Measurements from ENCODE around the gene CYP26B1. TPM values are rescaled to one million over a fixed set of nuclear protein-coding genes. Genes with fewer than 3 reads are reported as not detected.

The CYP26B1 gene
- total and polyA plus RNA-seq, 4 donors = 0.47 to 1.8 (median 0.65) TPM

DNA sequence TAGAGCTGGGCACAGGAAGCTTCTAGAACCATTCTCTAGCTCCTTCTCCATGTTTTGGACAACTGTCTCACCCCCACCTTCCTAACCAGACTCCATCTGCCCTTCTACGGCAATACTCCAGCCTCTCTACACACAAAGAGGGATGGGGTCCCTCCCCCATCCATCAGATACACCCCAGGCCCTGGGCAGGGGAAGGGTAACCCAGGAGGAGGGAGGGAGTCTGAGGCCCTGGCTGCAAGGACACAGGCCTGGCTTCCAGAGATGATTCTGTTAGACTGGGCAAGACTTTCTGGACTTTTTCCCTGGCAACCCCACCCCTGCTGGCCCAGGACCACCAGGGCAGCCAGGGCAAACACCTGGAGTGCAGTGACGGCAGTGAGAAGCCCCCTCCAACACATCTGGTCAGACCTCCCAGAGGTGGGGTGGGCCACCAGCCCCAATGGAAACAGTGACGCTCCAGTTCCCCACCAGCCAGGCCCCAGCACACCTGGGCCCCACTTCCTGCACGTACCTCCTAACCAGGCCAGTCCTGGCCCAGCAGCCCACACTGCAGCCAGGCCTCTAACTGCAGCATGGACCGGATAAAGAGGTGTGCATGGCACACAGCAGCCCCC, 6.5 kb downstream of the CYP26B1 start:
- no peak overlapping the region for H3K27ac ChIP-seq (ENCODE audit: low read depth in 1 of 2, low read length in 2 of 2)
- no peaks in the 10 kb centered on the region for H3K36me3 ChIP-seq (ENCODE audit: control insufficient read depth in 4 of 4, insufficient read depth in 3 of 4, low read depth in 1 of 4, low read length in 3 of 4)
- 95% methylated on average over 5 of the region's 5 CpGs for WGBS
- H3K4me1 ChIP-seq (ENCODE audit: control insufficient read depth in 4 of 4, insufficient read depth in 4 of 4, low read length in 3 of 4) = peaks cover 22 to 44% (median 26%) of the 10 kb centered on the region in 4 donors
- H3K9me3 ChIP-seq (ENCODE audit: control insufficient read depth in 4 of 4, low read length in 3 of 4) = no peaks in the 10 kb centered on the region
- no peak overlapping the region for H3K4me3 ChIP-seq (ENCODE audit: low read depth in 1 of 3, low read length in 3 of 3)
- H3K27me3 ChIP-seq (ENCODE audit: control insufficient read depth in 4 of 4, insufficient read depth in 4 of 4, low read length in 3 of 4) = peaks cover 0 to 8% (median under 1%) of the 10 kb centered on the region in 4 donors
- no peak overlapping the region for H3K9ac ChIP-seq (ENCODE audit: low read depth in 1 of 2, low read length in 2 of 2)
- TF ChIP-seq JUND (IDR thresholded peaks at IDR 0.05) = no peak
- no peak for TF ChIP-seq GABPA (IDR thresholded peaks at IDR 0.05 in 1 of 2, conservative IDR thresholded peaks at IDR 0.05 in 1 of 2)
- TF ChIP-seq, protein P1, sequence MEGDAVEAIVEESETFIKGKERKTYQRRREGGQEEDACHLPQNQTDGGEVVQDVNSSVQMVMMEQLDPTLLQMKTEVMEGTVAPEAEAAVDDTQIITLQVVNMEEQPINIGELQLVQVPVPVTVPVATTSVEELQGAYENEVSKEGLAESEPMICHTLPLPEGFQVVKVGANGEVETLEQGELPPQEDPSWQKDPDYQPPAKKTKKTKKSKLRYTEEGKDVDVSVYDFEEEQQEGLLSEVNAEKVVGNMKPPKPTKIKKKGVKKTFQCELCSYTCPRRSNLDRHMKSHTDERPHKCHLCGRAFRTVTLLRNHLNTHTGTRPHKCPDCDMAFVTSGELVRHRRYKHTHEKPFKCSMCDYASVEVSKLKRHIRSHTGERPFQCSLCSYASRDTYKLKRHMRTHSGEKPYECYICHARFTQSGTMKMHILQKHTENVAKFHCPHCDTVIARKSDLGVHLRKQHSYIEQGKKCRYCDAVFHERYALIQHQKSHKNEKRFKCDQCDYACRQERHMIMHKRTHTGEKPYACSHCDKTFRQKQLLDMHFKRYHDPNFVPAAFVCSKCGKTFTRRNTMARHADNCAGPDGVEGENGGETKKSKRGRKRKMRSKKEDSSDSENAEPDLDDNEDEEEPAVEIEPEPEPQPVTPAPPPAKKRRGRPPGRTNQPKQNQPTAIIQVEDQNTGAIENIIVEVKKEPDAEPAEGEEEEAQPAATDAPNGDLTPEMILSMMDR (IDR thresholded peaks at IDR 0.05; ENCODE audit: low read depth, low read length, missing input control) = no peak
- TF ChIP-seq RAD21 (IDR thresholded peaks at IDR 0.05) = no peak
- no peak for DNase-seq (ENCODE audit: low spot score)

GRCh38 chr2:72140621-72140960, 7.1 kb downstream of the CYP26B1 start:
- Histone ChIP-seq H3K4me1 (ENCODE audit: control insufficient read depth in 4 of 4, insufficient read depth in 4 of 4, low read length in 3 of 4) (peaks cover 20 to 39% (median 26%) of the 10 kb centered on the region in 4 donors), H3K36me3 (ENCODE audit: control insufficient read depth in 4 of 4, insufficient read depth in 3 of 4, low read depth in 1 of 4, low read length in 3 of 4) (no peaks in the 10 kb centered on the region), H3K27ac (ENCODE audit: low read depth in 1 of 2, low read length in 2 of 2) (no peak overlapping the region), H3K27me3 (ENCODE audit: control insufficient read depth in 4 of 4, insufficient read depth in 4 of 4, low read length in 3 of 4) (peaks cover 0 to 8% (median 0%) of the 10 kb centered on the region in 4 donors), H3K9me3 (ENCODE audit: control insufficient read depth in 4 of 4, low read length in 3 of 4) (no peaks in the 10 kb centered on the region), H3K9ac (ENCODE audit: low read depth in 1 of 2, low read length in 2 of 2) (no peak overlapping the region), H3K4me3 (ENCODE audit: low read depth in 1 of 3, low read length in 3 of 3) (no peak overlapping the region)
- WGBS = 94% methylated on average over 4 of the region's 4 CpGs
- DNase-seq (ENCODE audit: low spot score) = no peak
- TF ChIP-seq, protein P2, sequence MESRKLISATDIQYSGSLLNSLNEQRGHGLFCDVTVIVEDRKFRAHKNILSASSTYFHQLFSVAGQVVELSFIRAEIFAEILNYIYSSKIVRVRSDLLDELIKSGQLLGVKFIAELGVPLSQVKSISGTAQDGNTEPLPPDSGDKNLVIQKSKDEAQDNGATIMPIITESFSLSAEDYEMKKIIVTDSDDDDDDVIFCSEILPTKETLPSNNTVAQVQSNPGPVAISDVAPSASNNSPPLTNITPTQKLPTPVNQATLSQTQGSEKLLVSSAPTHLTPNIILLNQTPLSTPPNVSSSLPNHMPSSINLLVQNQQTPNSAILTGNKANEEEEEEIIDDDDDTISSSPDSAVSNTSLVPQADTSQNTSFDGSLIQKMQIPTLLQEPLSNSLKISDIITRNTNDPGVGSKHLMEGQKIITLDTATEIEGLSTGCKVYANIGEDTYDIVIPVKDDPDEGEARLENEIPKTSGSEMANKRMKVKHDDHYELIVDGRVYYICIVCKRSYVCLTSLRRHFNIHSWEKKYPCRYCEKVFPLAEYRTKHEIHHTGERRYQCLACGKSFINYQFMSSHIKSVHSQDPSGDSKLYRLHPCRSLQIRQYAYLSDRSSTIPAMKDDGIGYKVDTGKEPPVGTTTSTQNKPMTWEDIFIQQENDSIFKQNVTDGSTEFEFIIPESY (IDR thresholded peaks at IDR 0.05) = no peak
- TF ChIP-seq RXRA (IDR thresholded peaks at IDR 0.05) (no peak), EGR1 (IDR thresholded peaks at IDR 0.05; ENCODE audit: low read depth in 2 of 2) (no peak), HNF4G (IDR thresholded peaks at IDR 0.05) (no peak), ATF3 (IDR thresholded peaks at IDR 0.05) (no peak), SP1 (IDR thresholded peaks at IDR 0.05) (no peak), REST (IDR thresholded peaks at IDR 0.05) (no peak), YY1 (IDR thresholded peaks at IDR 0.05) (no peak), HNF4A (conservative IDR thresholded peaks at IDR 0.05) (no peak), TAF1 (conservative IDR thresholded peaks at IDR 0.05) (no peak), RAD21 (IDR thresholded peaks at IDR 0.05) (no peak), FOXA2 (IDR thresholded peaks at IDR 0.05) (no peak), MAX (IDR thresholded peaks at IDR 0.05) (no peak), GABPA (IDR thresholded peaks at IDR 0.05 in 1 of 2, conservative IDR thresholded peaks at IDR 0.05 in 1 of 2) (no peak), FOXA1 (IDR thresholded peaks at IDR 0.05) (no peak), NR2F2 (IDR thresholded peaks at IDR 0.05) (no peak), JUND (IDR thresholded peaks at IDR 0.05) (no peak)
- TF ChIP-seq, protein P1 (IDR thresholded peaks at IDR 0.05; ENCODE audit: low read depth, low read length, missing input control) = no peak

Data from liver (tissue), 9 donors.